ENCODE data around the gene SPDYE6.
"Not testable (repeated sequence)": the region's sequence is repeated elsewhere in the genome, so short reads cannot be mapped to it uniquely, and the experiment has no call there.

The SPDYE6 gene, protein sequence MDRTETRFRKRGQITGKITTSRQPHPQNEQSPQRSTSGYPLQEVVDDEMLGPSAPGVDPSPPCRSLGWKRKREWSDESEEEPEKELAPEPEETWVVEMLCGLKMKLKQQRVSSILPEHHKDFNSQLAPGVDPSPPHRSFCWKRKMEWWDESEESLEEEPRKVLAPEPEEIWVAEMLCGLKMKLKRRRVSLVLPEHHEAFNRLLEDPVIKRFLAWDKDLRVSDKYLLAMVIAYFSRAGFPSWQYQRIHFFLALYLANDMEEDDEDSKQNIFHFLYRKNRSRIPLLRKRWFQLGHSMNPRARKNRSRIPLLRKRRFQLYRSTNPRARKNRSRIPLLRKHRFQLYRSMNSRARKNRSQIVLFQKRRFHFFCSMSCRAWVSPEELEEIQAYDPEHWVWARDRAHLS

DNA sequence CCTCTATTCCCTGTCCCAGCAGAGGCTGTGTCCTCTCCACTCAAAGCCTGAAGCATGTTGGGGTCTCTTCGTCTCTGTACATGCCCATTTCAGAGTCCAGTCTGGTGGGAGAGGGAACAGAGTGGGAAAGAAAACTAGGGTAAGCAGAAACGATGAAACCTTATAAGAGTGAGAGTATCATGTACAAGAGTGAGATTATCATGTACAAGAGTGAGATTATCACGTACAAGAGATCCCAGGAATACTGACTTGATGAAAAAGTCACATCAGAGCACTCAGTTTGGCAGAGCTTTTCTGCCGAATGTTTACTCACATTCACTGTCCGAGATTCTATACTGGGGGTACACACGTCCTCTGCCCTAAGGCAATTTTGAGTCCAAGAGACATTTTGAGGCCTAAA, at the start of gene SPDYE6:
Gene SPDYE6, minus strand, starts transcription at position 101 of the 400 bp plus-strand sequence. CDS start 421 bp downstream, outside the sequence.
- H3K9ac ChIP-seq (ENCODE audit: low read length); H3K4me1 ChIP-seq (ENCODE audit: control insufficient read depth, insufficient read depth, low read length); H3K9me3 ChIP-seq (ENCODE audit: control insufficient read depth, low read length); H3K36me3 ChIP-seq (ENCODE audit: control insufficient read depth, insufficient read depth, low read length, severe bottlenecking); H3K27me3 ChIP-seq (replicated peaks; ENCODE audit: control insufficient read depth, insufficient read depth, low read length); H3K4me3 ChIP-seq (ENCODE audit: low read length); DNase-seq (ENCODE audit: low read depth): not testable (repeated sequence)

DNA sequence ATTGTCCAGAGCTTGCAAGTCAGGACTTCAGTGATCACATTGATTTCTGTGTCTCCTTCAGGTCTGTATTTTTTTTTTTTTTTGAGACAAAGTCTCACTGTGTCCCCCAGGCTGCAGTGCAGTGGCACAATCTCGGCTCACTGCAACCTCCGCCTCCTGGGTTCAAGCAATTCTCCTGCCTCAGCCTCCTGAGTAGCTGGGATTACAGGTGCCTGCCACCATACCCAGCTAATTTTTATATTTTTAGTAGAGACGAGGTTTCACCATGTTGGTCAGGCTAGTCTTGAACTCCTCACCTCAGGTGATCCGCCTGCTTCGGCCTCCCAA, 48.6 kb upstream of the SPDYE6 start:
- H3K27me3 ChIP-seq (replicated peaks; ENCODE audit: control insufficient read depth, insufficient read depth, low read length); H3K4me1 ChIP-seq (ENCODE audit: control insufficient read depth, insufficient read depth, low read length); H3K9me3 ChIP-seq (ENCODE audit: control insufficient read depth, low read length); H3K9ac ChIP-seq (ENCODE audit: low read length); H3K4me3 ChIP-seq (ENCODE audit: low read length); DNase-seq (ENCODE audit: low read depth): not testable (repeated sequence)
- H3K36me3 ChIP-seq (ENCODE audit: control insufficient read depth, insufficient read depth, low read length, severe bottlenecking), result peaks cover 95% of the 10 kb centered on the region

DNA sequence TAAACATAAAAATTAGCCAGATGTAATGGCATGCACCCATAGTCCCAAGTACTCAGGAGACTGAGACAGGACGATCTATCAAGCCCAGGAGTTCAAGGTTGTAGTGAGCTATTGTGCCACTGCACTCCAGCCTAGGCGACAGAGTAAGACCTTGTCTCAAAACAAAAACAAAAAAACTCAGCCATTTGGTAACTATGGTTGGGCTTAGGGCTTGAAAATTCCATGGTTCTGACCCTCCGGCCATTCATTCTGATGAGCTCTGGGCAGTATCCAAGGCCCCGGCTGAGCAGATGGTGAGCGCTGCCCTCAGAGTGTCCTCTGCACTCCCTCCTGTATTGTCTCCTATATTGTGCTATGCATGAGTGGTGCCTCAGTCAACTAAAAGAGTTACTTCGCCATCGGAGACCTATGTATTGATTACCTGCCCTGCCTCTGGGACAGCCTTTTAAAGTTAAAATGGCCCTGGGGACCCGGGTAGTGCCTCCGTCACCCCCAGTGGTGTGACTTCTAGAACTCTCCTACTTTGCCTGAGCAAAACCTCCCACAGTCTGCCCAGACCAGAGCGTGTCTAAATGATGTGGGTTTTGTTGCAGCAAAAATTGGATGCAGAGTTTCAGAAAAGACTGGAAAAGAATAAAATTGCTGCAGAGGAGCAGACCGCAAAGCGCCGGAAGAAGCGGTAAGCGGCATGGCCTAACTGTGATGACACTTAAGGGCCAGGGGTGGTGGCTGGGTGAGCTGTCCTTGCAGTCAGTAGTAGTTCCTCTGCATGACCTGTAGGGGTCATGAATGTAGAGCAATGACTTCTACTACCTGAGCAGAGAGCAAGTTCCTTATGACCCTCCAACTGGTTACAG, 48.0 kb upstream of the SPDYE6 start:
- Histone ChIP-seq H3K27me3 (replicated peaks; ENCODE audit: control insufficient read depth, insufficient read depth, low read length) (no peaks in the 10 kb centered on the region), H3K36me3 (ENCODE audit: control insufficient read depth, insufficient read depth, low read length, severe bottlenecking) (peaks cover 94% of the 10 kb centered on the region), H3K4me3 (ENCODE audit: low read length) (no peak overlapping the region), H3K9ac (ENCODE audit: low read length) (no peak overlapping the region), H3K4me1 (ENCODE audit: control insufficient read depth, insufficient read depth, low read length) (no peaks in the 10 kb centered on the region), H3K9me3 (ENCODE audit: control insufficient read depth, low read length) (no peaks in the 10 kb centered on the region)
- DNase-seq (ENCODE audit: low read depth), result peak; percentile 62

DNA sequence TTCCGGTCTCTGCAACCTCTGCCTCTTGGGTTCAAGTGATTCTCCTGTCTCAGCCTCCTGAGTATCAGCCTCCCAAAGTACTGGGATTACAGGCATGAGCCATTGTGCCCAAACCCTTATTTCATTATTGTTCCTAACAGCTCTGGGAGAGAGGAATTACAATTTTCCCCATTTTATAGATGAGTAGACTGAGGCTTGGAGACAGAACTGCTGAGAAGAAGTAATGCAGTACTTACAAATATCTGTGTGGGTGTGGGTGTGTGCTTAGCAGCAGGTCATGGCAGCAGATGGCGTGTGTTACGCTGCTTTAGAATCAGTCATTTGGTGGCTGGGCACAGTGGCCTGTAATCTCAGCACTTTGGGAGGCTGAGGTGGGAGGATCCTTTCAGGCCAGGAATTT, 47.3 kb upstream of the SPDYE6 start:
- no peaks in the 10 kb centered on the region for H3K9me3 ChIP-seq (ENCODE audit: control insufficient read depth, low read length)
- no peak for DNase-seq (ENCODE audit: low read depth)
- H3K36me3 ChIP-seq (ENCODE audit: control insufficient read depth, insufficient read depth, low read length, severe bottlenecking), result peaks cover 94% of the 10 kb centered on the region
- H3K4me3 ChIP-seq (ENCODE audit: low read length), result no peak overlapping the region
- H3K27me3 ChIP-seq (replicated peaks; ENCODE audit: control insufficient read depth, insufficient read depth, low read length), result no peaks in the 10 kb centered on the region
- no peaks in the 10 kb centered on the region for H3K4me1 ChIP-seq (ENCODE audit: control insufficient read depth, insufficient read depth, low read length)
- H3K9ac ChIP-seq (ENCODE audit: low read length), result no peak overlapping the region

DNA sequence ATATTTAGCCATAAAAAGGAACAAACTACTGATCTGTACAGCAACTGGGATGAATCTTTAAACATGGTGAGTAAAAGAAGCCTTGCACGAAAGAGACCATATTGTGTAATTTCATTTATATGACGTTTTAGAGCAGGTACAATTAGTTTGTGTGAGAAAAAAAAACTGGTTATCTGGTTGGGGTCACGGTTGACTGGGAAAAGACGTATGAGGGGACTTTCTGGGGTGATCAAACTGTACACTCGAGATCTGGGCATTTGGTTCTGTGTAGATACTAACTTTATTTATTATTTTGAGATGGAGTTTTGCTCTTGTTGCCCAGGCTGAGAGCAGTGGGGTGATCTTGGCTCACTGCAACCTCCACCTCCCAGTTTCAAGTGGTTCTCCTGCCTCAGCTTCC, 44.1 kb upstream of the SPDYE6 start:
- peaks cover 10% of the 10 kb centered on the region for H3K4me1 ChIP-seq (ENCODE audit: control insufficient read depth, insufficient read depth, low read length)
- no peaks in the 10 kb centered on the region for H3K27me3 ChIP-seq (replicated peaks; ENCODE audit: control insufficient read depth, insufficient read depth, low read length)
- no peak overlapping the region for H3K4me3 ChIP-seq (ENCODE audit: low read length)
- no peaks in the 10 kb centered on the region for H3K9me3 ChIP-seq (ENCODE audit: control insufficient read depth, low read length)
- peaks cover 62% of the 10 kb centered on the region for H3K36me3 ChIP-seq (ENCODE audit: control insufficient read depth, insufficient read depth, low read length, severe bottlenecking)
- DNase-seq (ENCODE audit: low read depth), result no peak
- H3K9ac ChIP-seq (ENCODE audit: low read length), result no peak overlapping the region

DNA sequence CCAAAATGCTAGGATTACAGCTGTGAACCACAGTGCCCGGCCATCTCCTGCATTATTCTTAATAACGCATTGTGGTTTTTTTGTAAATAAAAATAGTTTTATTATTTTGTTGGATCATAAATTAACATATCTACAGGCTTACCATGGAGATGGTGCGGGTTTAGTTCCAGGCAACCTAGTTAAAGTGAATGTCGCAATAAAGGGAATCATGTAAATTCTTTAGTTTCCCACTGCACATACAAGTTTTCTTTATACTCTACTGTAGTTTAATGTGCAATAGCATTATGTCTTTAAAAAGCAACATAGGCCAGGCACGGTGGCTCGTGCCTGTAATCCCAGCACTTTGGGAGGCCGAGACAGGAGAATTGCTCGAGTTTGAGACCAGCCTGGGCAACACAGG, 42.3 kb upstream of the SPDYE6 start:
- Histone ChIP-seq H3K4me1 (ENCODE audit: control insufficient read depth, insufficient read depth, low read length) (peaks cover 10% of the 10 kb centered on the region), H3K4me3 (ENCODE audit: low read length) (no peak overlapping the region), H3K36me3 (ENCODE audit: control insufficient read depth, insufficient read depth, low read length, severe bottlenecking) (peaks cover 44% of the 10 kb centered on the region), H3K9ac (ENCODE audit: low read length) (no peak overlapping the region), H3K27me3 (replicated peaks; ENCODE audit: control insufficient read depth, insufficient read depth, low read length) (no peaks in the 10 kb centered on the region), H3K9me3 (ENCODE audit: control insufficient read depth, low read length) (no peaks in the 10 kb centered on the region)
- no peak for DNase-seq (ENCODE audit: low read depth)

DNA sequence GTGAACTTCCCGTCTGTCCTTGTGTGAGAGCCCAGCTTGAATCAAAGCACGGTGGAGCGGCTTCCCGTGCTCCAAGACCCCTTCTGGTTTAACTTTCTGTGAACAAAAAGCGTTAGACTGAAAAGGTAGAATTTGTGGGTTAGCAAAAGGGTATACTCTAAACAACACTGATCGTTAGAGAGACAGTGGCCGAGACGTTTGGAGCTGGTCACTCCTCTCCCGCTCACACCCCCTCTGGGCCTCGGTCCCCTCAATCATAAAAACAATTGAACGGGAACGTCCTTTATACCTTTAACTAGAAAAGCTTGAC, 40.4 kb upstream of the SPDYE6 start:
- H3K27me3 ChIP-seq (replicated peaks; ENCODE audit: control insufficient read depth, insufficient read depth, low read length), result no peaks in the 10 kb centered on the region
- no peak for DNase-seq (ENCODE audit: low read depth)
- H3K9me3 ChIP-seq (ENCODE audit: control insufficient read depth, low read length), result no peaks in the 10 kb centered on the region
- peaks cover 10% of the 10 kb centered on the region for H3K4me1 ChIP-seq (ENCODE audit: control insufficient read depth, insufficient read depth, low read length)
- peak overlapping the region; percentile 98 for H3K9ac ChIP-seq (ENCODE audit: low read length)
- H3K36me3 ChIP-seq (ENCODE audit: control insufficient read depth, insufficient read depth, low read length, severe bottlenecking), result peaks cover 31% of the 10 kb centered on the region
- H3K4me3 ChIP-seq (ENCODE audit: low read length), result peak overlapping the region; percentile 95

DNA sequence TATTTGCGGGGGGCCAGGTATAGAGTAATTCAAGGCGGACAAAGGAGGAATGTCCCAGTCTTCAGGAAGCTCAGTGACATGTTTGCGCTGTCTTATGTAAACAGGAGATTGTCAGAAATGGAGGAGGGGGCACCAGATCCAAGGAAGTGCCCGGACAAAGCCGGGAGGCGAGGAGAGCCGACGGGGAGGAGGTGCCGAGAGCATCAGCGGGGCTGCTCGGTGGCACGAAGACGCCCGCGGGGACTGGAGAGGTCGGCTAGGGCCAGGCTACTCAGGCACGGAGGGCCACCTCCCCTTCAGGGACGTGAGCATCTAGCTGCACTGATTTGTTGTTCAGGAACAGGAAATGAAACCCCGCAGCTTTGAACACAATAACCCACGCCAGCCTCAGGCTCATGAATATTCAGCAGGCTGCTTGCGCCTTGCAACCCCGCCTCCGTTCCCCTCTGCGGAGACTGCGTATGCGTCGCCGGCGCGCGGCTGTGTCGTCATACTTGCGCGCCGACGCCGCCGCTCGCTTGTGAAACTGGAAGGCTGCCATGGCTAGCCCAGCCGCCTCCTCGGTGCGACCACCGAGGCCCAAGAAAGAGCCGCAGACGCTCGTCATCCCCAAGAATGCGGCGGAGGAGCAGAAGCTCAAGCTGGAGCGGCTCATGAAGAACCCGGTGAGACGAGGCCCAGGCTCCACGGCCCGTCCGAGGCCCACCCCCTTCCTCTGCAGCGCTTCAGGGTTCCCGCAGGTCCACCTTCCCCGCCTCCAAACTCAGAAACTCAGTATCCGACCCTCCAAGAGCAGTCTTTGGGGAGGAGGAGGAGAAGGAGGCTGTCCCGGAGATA, 39.8 kb upstream of the SPDYE6 start, which contains the start of gene PRKRIP1:
Gene PRKRIP1, plus strand, starts transcription at position 491 of the 837 bp plus-strand sequence. Its CDS starts 49 bp downstream, at position 540.
- H3K36me3 ChIP-seq (ENCODE audit: control insufficient read depth, insufficient read depth, low read length, severe bottlenecking), result peaks cover 28% of the 10 kb centered on the region
- DNase-seq (ENCODE audit: low read depth), result peak; percentile 93
- no peaks in the 10 kb centered on the region for H3K27me3 ChIP-seq (replicated peaks; ENCODE audit: control insufficient read depth, insufficient read depth, low read length)
- peaks cover 10% of the 10 kb centered on the region for H3K4me1 ChIP-seq (ENCODE audit: control insufficient read depth, insufficient read depth, low read length)
- peak within 1 kb of the TSS; percentile 95 for H3K4me3 ChIP-seq (ENCODE audit: low read length)
- peak within 1 kb of the TSS; percentile 98 for H3K9ac ChIP-seq (ENCODE audit: low read length)
- no peaks in the 10 kb centered on the region for H3K9me3 ChIP-seq (ENCODE audit: control insufficient read depth, low read length)

DNA sequence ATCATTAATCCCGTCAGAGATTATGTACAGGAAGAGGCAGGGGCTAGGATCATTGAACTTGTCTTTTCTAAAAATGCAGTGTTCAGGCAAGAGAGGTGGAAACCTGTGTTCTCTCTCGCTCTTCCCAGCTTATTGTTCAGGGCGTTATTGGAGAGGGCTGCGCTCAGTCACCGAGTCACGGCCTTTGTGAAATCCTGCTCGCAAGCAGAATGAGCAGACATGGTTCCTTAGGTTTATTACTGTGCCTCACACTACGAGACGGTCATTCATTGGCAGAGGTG, 39.3 kb upstream of the SPDYE6 start:
- Histone ChIP-seq H3K4me1 (ENCODE audit: control insufficient read depth, insufficient read depth, low read length) (peaks cover 10% of the 10 kb centered on the region), H3K36me3 (ENCODE audit: control insufficient read depth, insufficient read depth, low read length, severe bottlenecking) (peaks cover 22% of the 10 kb centered on the region), H3K4me3 (ENCODE audit: low read length) (peak overlapping the region; percentile 95), H3K9ac (ENCODE audit: low read length) (peak overlapping the region; percentile 98), H3K27me3 (replicated peaks; ENCODE audit: control insufficient read depth, insufficient read depth, low read length) (no peaks in the 10 kb centered on the region), H3K9me3 (ENCODE audit: control insufficient read depth, low read length) (no peaks in the 10 kb centered on the region)
- DNase-seq (ENCODE audit: low read depth), result no peak

DNA sequence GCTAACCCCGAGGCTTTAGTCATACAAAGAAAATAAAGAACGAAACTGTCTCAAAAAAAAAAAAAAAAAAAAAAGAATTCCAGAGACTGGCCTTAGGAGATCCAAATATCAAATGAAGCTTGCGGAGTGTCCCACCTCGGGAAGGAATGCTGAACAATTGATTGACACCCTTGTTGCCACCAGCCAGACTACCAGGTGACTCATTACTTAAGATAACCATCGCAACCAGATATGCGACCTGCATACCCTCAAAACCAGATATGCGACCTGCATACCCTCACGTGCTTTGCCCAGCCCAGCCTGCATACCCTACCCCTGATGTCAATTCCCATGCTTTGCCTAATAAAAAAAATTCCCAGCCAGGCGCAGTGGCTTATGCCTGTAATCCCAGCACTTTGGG, 37.2 kb upstream of the SPDYE6 start:
- H3K36me3 ChIP-seq (ENCODE audit: control insufficient read depth, insufficient read depth, low read length, severe bottlenecking), result peaks cover 7% of the 10 kb centered on the region
- H3K4me1 ChIP-seq (ENCODE audit: control insufficient read depth, insufficient read depth, low read length), result peaks cover 10% of the 10 kb centered on the region
- no peak overlapping the region for H3K9ac ChIP-seq (ENCODE audit: low read length)
- no peaks in the 10 kb centered on the region for H3K27me3 ChIP-seq (replicated peaks; ENCODE audit: control insufficient read depth, insufficient read depth, low read length)
- no peak overlapping the region for H3K4me3 ChIP-seq (ENCODE audit: low read length)
- no peak for DNase-seq (ENCODE audit: low read depth)
- no peaks in the 10 kb centered on the region for H3K9me3 ChIP-seq (ENCODE audit: control insufficient read depth, low read length)

DNA sequence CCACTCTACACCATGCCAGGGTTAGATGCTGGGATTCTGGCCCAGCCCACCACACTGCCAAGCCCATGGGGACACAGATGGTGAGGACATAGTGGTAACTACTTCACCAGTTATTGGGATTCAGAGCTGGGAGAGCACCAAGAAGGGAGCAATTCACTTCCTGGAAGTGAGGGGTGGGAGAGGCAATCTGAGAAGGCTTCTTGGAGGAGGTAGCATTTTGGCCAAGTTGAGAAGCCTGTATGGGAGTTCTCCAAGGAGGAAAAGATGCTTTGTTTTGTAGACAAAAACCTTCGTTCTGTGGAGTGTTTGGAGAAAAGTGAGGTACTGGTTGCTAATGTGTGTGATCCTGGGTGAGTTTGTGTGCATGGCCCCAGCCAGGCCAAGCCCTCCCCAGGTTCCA, 36.1 kb upstream of the SPDYE6 start:
- no peaks in the 10 kb centered on the region for H3K9me3 ChIP-seq (ENCODE audit: control insufficient read depth, low read length)
- peaks cover 7% of the 10 kb centered on the region for H3K36me3 ChIP-seq (ENCODE audit: control insufficient read depth, insufficient read depth, low read length, severe bottlenecking)
- no peaks in the 10 kb centered on the region for H3K27me3 ChIP-seq (replicated peaks; ENCODE audit: control insufficient read depth, insufficient read depth, low read length)
- no peak for DNase-seq (ENCODE audit: low read depth)
- H3K4me3 ChIP-seq (ENCODE audit: low read length), result no peak overlapping the region
- peaks cover 9% of the 10 kb centered on the region for H3K4me1 ChIP-seq (ENCODE audit: control insufficient read depth, insufficient read depth, low read length)
- H3K9ac ChIP-seq (ENCODE audit: low read length), result no peak overlapping the region

Data from adipocyte (in vitro differentiated cells).